ENCODE results near the gene GOLGA8B.
"Not testable (repeated sequence)": the region's sequence is repeated elsewhere in the genome, so short reads cannot be mapped to it uniquely, and the experiment has no call there.

Gene GOLGA8B

DNA sequence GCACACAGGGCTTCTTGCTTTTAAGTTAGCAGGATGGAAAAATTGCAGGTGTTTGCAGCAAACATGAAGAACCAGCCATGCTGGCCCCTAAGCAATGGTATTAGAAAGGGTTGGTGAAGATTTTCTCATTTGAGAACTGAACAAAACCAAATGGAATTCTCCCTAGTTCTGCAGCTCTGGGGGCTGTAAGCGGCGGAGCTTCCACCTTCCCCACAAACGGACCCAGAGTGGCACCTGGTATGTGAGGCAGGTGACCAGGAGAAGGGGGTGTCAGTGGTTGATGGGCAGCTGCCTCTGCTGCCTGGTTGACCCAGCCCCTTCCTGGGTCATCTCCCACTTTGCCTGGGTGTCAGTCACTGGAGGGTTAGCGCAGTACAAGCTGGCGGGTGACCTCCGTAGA is 22.6 kb downstream of the GOLGA8B start:
- DNase-seq (ENCODE audit: low spot score): not testable (repeated sequence)

DNA sequence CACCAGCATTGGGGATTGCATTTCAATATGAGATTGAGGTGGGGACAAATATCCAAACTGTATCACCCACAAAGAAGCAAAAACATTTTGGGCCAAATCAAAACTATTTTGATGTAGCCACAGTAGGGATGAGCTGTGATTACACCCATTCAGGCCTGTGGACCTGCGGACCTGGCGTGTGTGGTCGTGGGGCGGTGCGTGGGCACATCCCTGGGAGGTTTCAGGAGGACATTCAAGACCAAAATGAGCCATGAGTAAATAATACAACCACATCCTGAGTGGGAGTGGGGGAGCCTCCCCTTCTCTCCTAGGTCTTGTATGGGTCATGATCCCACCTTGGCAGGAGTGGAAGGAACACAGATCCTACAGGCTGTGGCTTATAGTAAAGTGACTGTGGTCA is 23.7 kb downstream of the GOLGA8B start:
- DNase-seq (ENCODE audit: low spot score): not testable (repeated sequence)

- not testable (repeated sequence) for DNase-seq (ENCODE audit: low spot score)
These were observed 28.3 kb downstream of the GOLGA8B start for GRCh38 chr15:34555162-34555561.

DNA sequence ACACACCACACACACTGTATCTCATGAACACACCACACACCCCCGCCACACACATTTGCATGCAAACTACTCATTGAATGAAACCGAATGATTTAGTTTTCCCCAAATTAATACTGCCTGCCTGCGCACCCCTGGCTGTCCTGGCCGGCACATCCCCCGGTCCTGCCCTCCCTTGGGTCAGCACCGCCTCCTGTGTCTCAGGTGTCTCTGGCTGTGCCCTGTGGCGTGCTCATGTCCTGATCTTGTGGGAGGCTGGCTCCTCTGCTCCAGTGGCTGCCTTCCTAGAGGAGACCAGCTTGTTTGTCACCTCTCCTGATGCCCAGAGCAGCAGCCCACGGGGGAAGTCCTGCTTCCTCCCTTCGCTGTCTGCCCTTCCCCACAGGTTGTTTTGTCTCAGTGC is 28.7 kb downstream of the GOLGA8B start:
- not testable (repeated sequence) for DNase-seq (ENCODE audit: low spot score)

- DNase-seq (ENCODE audit: low spot score): not testable (repeated sequence)
These were observed 29.3 kb downstream of the GOLGA8B start for GRCh38 chr15:34554126-34554525.

DNA sequence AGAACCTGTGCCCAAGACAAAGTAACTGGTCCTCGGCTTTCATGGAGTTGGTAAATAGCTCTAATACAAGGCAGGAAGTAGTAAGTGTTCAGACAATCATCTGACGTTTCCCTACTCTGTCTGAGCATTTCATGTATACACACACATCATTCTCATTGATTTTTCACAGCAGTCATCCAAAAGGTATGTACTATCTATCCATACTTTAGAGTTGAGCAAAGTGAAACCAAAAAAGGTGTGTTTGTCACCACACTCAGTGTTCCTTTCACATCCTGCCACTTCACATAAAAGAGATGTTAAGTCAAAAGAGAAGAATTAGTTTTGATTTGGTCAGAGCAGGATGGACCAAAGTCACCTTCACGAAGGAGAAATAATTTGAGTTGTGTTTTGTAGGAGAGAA is 33.3 kb downstream of the GOLGA8B start:
- not testable (repeated sequence) for DNase-seq (ENCODE audit: low spot score)

GRCh38 chr15:34549381-34549809 is 34.1 kb downstream of the GOLGA8B start:
- DNase-seq (ENCODE audit: low spot score): not testable (repeated sequence)

DNA sequence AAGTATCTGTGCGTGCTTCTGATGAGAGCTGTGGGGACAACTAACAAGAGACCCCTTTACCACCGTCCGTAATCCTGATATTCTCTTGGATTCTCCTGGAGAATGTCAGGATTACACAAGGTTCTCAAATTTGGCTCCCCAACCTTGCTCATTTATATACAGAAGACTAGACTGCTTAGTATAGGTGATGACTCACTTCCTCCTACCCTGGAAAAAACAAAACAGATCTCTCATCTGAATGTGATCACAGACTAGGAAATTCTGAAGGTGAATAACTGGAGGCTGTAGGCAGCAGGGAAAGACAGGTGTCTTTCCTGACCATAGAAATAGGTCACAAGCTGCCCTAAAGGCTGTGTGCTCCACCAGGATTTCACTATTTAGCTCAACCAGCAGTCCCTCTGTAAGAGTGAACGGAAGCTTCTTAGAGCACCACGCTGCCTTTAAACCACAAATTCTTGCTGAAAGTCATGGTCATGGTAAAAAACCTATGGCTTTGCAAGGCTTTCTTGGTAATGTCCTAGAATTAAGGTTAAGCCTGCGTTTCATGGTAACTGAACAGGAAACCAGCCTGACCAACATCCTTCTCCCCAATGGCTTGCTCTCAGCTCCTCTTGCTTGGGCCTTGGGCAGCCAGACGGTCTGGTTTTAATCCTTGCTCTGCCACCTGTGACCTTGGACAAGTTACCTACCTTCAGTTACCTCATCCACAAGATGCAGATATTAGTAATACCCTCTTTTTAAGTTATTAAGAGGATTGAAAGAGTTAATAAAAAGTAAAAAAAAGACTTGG is 39.4 kb downstream of the GOLGA8B start:
- DNase-seq (ENCODE audit: low spot score): not testable (repeated sequence)

DNA sequence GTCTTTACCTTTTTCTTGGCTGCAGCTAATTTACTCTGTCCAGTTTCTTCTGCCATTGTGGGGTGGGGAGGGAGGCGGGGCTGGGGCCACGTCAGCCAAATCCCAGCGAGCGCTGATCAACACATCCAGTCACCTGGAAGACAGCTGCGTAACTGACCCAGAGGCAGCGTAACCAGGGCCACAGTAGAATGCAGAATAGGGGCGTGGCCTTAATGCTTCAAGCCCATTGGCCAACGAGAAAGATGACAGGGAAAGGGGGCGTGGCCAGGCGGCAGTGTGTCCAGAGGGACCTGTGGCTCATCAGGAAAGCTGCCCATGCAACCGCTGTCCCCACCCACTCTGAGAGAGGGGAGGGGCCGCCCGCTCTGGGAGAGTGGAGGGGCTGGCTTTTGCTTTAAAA is 47.6 kb downstream of the GOLGA8B start:
- DNase-seq (ENCODE audit: low spot score): not testable (repeated sequence)

Measured in CD4-positive, alpha-beta T cell treated with Interleukin-6 at 100 ng/mL for 8 hours (primary cell).